ENCODE results near the gene PSAPL1.

PSAPL1 gene

GRCh38 chr4:7398104-7398423, 36.7 kb downstream of the PSAPL1 start:
- in situ Hi-C loops (cut with MboI; ENCODE audit: low sequenced_read_pairs): no loop called here

- in situ Hi-C loops (cut with MboI; ENCODE audit: low sequenced_read_pairs): no loop called here
Measured at GRCh38 chr4:7397206-7398103, 37.3 kb downstream of the PSAPL1 start.

DNA sequence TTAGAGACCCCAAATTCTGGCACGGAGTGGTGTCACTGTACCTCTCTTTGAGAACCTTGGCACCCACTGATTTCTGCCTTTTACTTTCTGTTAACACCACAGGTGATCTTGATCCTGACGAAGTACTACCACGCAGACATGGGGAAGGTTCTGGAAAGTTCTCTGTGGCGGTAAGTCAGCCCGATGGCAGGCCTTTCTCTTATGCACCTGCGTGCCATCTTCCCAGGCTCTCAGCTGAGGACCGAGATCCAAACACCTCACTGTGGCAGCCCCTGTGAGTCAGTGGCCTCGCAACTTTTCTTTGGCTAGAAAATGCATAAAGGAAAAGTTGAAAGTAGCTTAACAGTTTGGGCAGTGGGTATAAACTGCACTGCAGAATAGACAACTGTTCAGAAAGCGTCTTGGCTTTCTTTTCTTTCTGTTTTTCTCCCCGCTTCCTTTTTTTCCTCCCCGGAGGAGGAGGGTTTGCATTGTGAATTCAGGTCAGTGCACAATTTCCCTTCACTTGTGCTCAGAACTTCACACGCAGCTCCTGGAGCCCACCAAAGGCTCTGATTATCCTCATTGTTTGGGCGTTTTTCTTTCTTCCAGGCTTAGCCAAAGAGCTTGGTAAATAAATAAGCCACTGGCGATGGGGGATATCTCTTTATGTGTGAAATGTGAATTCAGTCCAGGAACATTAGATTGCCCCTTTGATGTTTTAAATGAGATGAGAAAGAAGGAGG, 38.4 kb downstream of the PSAPL1 start:
- in situ Hi-C loops (cut with MboI; ENCODE audit: low sequenced_read_pairs): no loop called here

DNA sequence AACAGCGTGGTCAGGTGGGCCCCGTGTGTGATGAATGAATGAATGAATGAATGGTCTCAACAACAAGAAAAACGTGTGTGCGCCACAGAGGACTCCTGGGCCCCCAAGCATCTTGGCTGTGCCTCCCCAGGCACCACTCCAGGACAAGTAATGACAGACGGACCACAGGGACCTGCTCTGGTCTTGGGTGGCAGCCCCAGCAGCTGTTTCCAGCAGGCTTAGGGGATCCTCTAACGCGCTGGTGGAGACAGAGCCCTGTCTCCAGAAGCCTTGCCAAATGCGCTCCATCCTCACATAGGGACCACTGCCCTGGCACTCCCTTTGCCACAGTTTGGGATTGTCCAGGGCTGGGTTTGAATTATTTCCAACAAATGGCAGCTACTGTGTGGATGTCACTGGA, 39.1 kb downstream of the PSAPL1 start:
- in situ Hi-C loops (cut with MboI; ENCODE audit: low sequenced_read_pairs): no loop called here

GRCh38 chr4:7394681-7395451, 39.9 kb downstream of the PSAPL1 start:
- in situ Hi-C loops (cut with MboI; ENCODE audit: low sequenced_read_pairs): no loop called here

DNA sequence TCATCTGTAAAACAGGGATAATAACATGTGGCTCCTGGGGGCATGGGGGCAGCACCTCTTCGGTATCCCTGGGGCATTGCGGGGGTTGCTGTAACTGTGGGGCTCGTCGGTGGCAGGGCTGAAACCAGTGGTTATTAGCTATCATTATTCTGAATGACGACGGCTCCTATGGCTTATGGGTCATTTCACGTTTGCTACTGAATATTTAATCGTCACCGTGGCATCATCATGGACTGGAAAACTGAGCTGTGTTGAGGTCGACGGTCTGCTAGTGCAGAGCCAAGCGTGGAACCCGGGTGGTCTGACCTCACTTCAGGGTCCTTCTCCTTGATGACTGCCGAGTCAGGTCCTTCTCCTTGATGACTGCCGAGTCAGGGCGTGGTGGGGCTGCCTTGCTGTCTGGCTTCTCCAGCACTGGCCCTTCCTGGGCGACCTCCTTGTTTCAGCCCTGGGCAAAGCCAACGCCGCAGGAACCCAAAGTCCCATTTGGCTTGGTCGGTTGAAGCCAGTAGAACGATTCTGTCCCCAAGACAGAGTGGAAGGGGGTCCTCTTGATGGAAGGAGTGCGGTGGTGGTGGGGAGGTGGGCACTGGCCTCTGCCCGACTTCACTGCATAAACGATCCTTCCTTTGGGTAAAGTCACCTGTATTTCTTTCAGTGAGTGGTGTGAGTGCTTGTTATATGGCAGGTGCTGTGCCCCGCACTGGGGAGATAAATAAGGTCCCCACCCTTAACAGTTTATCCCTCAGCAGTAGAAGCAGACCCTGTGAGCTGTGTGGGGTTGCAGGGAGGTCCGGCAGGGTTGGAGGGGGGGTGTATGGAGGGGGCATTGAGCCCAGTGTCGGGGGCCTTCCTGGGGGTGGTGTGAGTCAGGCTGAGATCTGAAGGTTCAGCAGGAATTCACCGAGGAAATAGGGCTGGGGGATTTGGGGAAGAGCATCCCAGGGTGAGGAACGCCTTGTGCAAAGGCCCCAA, 40.8 kb downstream of the PSAPL1 start:
- in situ Hi-C loops (cut with MboI; ENCODE audit: low sequenced_read_pairs): no loop called here

- in situ Hi-C loops (cut with MboI; ENCODE audit: low sequenced_read_pairs): no loop called here
Measured at GRCh38 chr4:7392438-7393421, 42.0 kb downstream of the PSAPL1 start.

GRCh38 chr4:7391637-7392437, 42.9 kb downstream of the PSAPL1 start:
- in situ Hi-C loops (cut with MboI; ENCODE audit: low sequenced_read_pairs): no loop called here

- in situ Hi-C loops (cut with MboI; ENCODE audit: low sequenced_read_pairs): no loop called here
Measured at GRCh38 chr4:7390906-7391636, 43.7 kb downstream of the PSAPL1 start.

- in situ Hi-C loops (cut with MboI; ENCODE audit: low sequenced_read_pairs): no loop called here
Measured at GRCh38 chr4:7390336-7390735, 44.4 kb downstream of the PSAPL1 start.

DNA sequence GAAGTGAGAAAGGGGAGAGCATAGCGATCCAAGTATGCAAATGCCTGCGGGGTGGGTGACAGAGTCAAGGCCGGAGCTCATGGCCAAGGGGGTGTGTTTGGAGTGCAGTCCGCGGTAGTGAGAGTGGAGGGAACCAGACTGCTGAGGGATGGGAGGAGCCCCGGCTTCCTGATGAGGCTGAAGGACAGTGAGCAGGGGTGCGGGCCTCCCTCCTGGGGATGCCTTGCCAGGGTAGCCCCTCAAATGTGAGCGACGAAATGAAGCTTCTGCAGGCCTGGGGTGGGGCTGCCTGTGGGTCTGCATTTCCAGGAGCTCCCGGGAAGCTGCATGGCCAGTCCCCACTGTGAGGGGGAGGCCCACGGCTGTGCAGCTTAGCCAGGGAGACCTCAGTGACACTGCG, 45.0 kb downstream of the PSAPL1 start:
- in situ Hi-C loops (cut with MboI; ENCODE audit: low sequenced_read_pairs): no loop called here

DNA sequence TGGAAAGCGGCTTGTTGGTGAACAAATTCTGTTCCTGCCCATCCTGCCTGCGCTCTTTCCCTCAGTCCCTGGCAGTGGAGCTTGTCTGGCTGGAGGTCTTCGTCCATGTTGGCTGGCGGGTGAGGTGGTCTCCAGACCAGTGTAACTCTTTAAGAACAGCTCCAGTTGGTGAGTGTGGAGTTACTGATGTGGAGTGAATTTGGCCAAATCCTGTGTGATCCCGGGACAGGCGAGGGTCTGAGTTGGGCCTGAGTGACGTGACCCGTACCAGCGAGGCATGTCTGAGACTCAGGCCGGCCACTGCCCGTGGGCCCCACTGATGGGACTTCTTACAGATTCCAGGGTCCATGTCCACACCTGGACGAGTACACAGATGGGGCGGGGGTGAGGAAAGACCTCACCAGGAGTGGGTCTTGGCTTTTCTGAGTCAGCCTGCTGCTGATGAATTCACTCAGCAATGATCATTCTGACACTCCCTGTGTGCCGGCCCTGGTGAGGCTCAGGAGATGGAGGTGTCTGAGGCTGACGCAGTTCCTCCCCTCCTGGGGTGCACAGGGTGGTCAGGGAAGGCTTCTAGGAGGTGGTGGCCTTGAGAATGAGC, 45.5 kb downstream of the PSAPL1 start:
- in situ Hi-C loops (cut with MboI; ENCODE audit: low sequenced_read_pairs): no loop called here

DNA sequence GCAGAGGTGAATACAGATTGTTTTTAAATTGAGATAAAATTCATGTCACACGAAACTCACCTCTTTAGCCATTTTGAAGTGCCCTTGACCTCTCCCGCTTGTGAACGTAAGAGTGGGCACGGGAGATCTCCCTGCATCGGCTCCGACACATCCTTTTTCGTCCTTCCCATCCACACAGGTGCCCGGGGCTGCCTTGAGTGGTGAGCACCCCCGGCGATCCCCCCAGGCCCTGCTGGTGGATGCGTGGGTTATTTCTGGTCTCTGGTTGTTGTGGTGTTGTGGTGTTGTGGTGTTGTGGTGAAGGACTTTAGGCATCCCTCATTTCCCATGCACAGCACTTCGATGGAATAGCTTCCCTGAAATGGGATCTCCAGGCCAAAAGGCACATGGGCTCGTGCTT, 46.1 kb downstream of the PSAPL1 start:
- in situ Hi-C loops (cut with MboI; ENCODE audit: low sequenced_read_pairs): no loop called here

GRCh38 chr4:7387925-7388324, 46.8 kb downstream of the PSAPL1 start:
- in situ Hi-C loops (cut with MboI; ENCODE audit: low sequenced_read_pairs): no loop called here

DNA sequence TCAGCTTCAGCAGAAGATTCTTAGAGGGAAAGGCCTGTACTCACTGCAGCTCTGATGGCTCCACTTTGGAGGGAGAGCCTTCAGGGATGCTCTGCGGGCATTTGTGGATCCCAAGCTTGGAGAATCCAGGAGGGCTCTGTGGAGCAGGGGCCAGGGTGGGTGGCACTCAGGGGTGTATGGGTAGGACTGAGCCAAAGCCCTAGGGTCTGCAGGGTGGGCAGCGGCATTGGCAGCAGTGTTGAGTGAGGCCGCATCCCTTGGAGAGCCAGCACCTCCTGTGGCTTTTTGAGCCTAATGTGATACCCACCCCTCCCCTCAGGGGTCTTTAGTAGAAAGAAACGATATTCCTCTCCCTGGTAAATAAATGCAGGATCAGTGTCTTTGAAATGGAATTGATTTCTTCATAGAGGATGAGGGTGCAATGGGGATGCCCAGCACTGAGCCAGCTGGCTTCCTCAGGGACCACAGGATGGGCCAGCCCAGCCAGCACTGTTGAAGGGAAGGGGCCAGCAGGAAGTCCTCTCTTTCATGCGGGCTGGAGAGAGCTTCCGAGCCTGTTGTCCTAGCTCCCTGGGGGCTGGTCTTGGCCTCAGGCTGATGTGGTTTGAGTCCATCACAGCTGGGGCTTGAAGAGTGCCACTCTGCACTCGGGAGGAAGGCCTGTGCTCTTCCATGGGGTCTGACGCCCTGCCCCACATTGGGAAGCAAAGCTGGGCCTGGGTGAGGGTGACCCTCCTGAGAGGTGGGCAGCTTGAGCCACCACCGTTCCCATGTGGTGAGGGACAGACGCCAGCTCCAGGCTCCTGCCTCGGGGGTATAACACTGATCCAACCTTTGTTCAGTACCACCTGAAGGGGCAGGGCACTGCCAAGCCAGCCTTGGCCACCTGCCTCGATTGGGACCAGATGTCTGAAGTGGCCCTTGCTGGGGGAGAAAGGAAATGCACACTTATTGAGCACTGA, 49.5 kb downstream of the PSAPL1 start:
- in situ Hi-C loops (cut with MboI; ENCODE audit: low sequenced_read_pairs): no loop called here
